ENCODE data around the gene SEC23IP.

SEC23IP gene

GRCh38 chr10:119988333-119988732, 95.8 kb downstream of the SEC23IP start:
- DNase-seq (ENCODE audit: low read depth) = no peak
- H3K4me3 ChIP-seq (ENCODE audit: low read depth, low read length) = no peak overlapping the region
- TF ChIP-seq CTCF (IDR thresholded peaks at IDR 0.05; ENCODE audit: low read depth, low read length) (no peak), MAX (IDR thresholded peaks at IDR 0.05; ENCODE audit: low read depth, low read length) (no peak), MYC (IDR thresholded peaks at IDR 0.05; ENCODE audit: low read depth, low read length) (no peak), POLR2A (IDR thresholded peaks at IDR 0.05; ENCODE audit: extremely low read depth, insufficient read length) (no peak)

GRCh38 chr10:119989966-119990365, 97.4 kb downstream of the SEC23IP start:
- no peak for DNase-seq (ENCODE audit: low read depth)
- TF ChIP-seq POLR2A (IDR thresholded peaks at IDR 0.05; ENCODE audit: extremely low read depth, insufficient read length) = no peak
- no peak for TF ChIP-seq MAX (IDR thresholded peaks at IDR 0.05; ENCODE audit: low read depth, low read length)
- TF ChIP-seq MYC (IDR thresholded peaks at IDR 0.05; ENCODE audit: low read depth, low read length) = no peak
- no peak for TF ChIP-seq CTCF (IDR thresholded peaks at IDR 0.05; ENCODE audit: low read depth, low read length)

GRCh38 chr10:119991066-119991465, 98.5 kb downstream of the SEC23IP start:
- DNase-seq (ENCODE audit: low read depth) = no peak
- H3K4me3 ChIP-seq (ENCODE audit: low read depth, low read length) = no peak overlapping the region
- TF ChIP-seq MYC (IDR thresholded peaks at IDR 0.05; ENCODE audit: low read depth, low read length) (no peak), POLR2A (IDR thresholded peaks at IDR 0.05; ENCODE audit: extremely low read depth, insufficient read length) (no peak), CTCF (IDR thresholded peaks at IDR 0.05; ENCODE audit: low read depth, low read length) (no peak), MAX (IDR thresholded peaks at IDR 0.05; ENCODE audit: low read depth, low read length) (no peak)

More at GRCh38 chr10:119989966-119990365, 97.4 kb downstream of the SEC23IP start:
- H3K4me3 ChIP-seq (ENCODE audit: low read depth, low read length) = no peak overlapping the region

DNA sequence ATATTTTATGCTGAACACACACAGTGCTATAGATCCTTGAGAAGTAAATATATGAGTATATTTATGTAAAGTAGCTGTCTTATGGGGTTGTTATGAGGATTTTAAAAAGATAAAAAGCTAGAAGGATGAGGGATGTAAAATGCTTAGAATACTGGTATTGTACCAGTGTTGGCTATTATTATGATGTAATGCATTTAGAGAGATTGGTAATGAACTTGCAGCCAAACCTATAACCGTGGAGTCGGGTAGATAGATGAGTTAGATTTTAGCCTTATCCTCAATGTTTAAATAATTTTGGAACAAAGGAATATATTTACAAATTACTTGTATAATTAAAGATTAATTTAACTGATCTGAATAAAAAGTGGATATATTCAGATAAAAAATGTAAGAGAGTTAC, 99.3 kb downstream of the SEC23IP start:
- TF ChIP-seq MYC (IDR thresholded peaks at IDR 0.05; ENCODE audit: low read depth, low read length) (no peak), MAX (IDR thresholded peaks at IDR 0.05; ENCODE audit: low read depth, low read length) (no peak)
- H3K4me3 ChIP-seq (ENCODE audit: low read depth, low read length) = no peak overlapping the region
- no peak for DNase-seq (ENCODE audit: low read depth)
